GM12878 (cell line): ENCODE data around the gene EPHA5. TPM values are rescaled to one million over a fixed set of nuclear protein-coding genes. Genes with fewer than 3 reads are reported as not detected.

ENCODE experiments used
- ATAC-seq: fragments of 200-7000 bp; cut with Tn5 transposase; 3 replicates; pipeline ENCODE4 v1.9.1; 2020; ENCODE audit warnings: mild to moderate bottlenecking, moderate library complexity
- BruUV-seq: library from RNA; stranded (reverse); fragments of 400-500 nt; replicated peaks from 2 replicates; lab custom pipeline; 2021; lab: Mats Ljungman, UMichigan
- CTCF ChIA-PET: fragments of 300-600 bp; sonication (Branson Sonifier 250); formaldehyde crosslinking; extraction: SDS; loops from one replicate; lab custom pipeline; 2021; ENCODE audit warnings: inconsistent platforms; lab: Yijun Ruan, JAX
- POLR2A ChIA-PET: fragments of 350-600 bp; formaldehyde crosslinking; extraction: SDS; loops from one replicate; lab custom pipeline; 2021; ENCODE audit warnings: inconsistent platforms; lab: Charles Lee
- RAD21 ChIA-PET: fragments of 300-600 bp; sonication (Branson Sonifier 250); formaldehyde crosslinking; loops from one replicate; lab custom pipeline; 2023; ENCODE audit warnings: antibody characterized with exemption; ENCODE audit not compliant: unreplicated experiment; lab: Charles Lee
- SMC1A ChIA-PET: fragments of 300-600 bp; sonication (Branson Sonifier 250); formaldehyde crosslinking; loops from one replicate; lab custom pipeline; 2023; ENCODE audit not compliant: unreplicated experiment, uncharacterized antibody; lab: Charles Lee
- DNase-seq: peaks from one replicate; pipeline ENCODE4 v3.0.0-alpha.2; 2011; ENCODE audit warnings: low read depth, low spot score
- FAIRE-seq: peaks from 3 replicates; lab custom pipeline; 2011; peaks lifted over from hg19 to GRCh38; lab: Jason Lieb, UNC
- H2AFZ ChIP-seq: 2 replicates; pipeline ENCODE4 v1.6.0; 2011; ENCODE audit warnings: low read depth, low read length, control low read depth; ENCODE audit not compliant: control insufficient read depth
- H3K27ac ChIP-seq: 2 replicates; pipeline ENCODE4 v1.5.1; 2011; ENCODE audit warnings: control low read depth; ENCODE audit not compliant: control insufficient read depth, insufficient read depth
- H3K27me3 ChIP-seq, 2 experiments: replicated peaks in 1 of 2; 2 replicates each; pipeline versions ENCODE4 v1.6.0 to v1.6.1; 2011; ENCODE audit warnings: low read length in 1 of 2; ENCODE audit not compliant: control insufficient read depth in 2 of 2, insufficient read depth in 2 of 2
- H3K36me3 ChIP-seq, 2 experiments: 2 replicates each; pipeline ENCODE4 v1.5.1; 2011; ENCODE audit warnings: low read length in 1 of 2; ENCODE audit not compliant: control insufficient read depth in 2 of 2, insufficient read depth in 2 of 2
- H3K4me1 ChIP-seq: 2 replicates; pipeline ENCODE4 v1.6.1; 2011; ENCODE audit warnings: mild to moderate bottlenecking, low read length, moderate library complexity, mixed read lengths; ENCODE audit not compliant: control insufficient read depth, insufficient read depth
- H3K4me2 ChIP-seq: 2 replicates; pipeline ENCODE4 v1.6.0; 2011; ENCODE audit warnings: control low read depth; ENCODE audit not compliant: control insufficient read depth, insufficient read depth
- H3K4me3 ChIP-seq: fragments of 200-600 bp; sonication (generic); 2 replicates; pipeline ENCODE4 v1.5.1; 2016
- H3K79me2 ChIP-seq: 2 replicates; pipeline ENCODE4 v1.6.0; 2011; ENCODE audit warnings: low read length; ENCODE audit not compliant: control insufficient read depth, insufficient read depth
- H3K9ac ChIP-seq: 2 replicates; pipeline ENCODE4 v1.8.0; 2011; ENCODE audit warnings: low read length, control low read depth, mixed read lengths; ENCODE audit not compliant: control insufficient read depth, insufficient read depth
- H3K9me3 ChIP-seq: replicated peaks from 3 replicates; pipeline ENCODE4 v1.5.1; 2011; ENCODE audit warnings: mild to moderate bottlenecking, low read length; ENCODE audit not compliant: control insufficient read depth, insufficient read depth
- H4K20me1 ChIP-seq: 2 replicates; pipeline ENCODE4 v1.6.0; 2011; ENCODE audit not compliant: control insufficient read depth, insufficient read depth
- CBX3 ChIP-seq: fragments of 200-600 bp; sonication (generic); IDR thresholded peaks from 2 replicates; pipeline ENCODE4 v1.6.1; 2016; ENCODE audit warnings: low read depth, borderline replicate concordance
- CREB1 ChIP-seq: IDR thresholded peaks from 2 replicates; pipeline ENCODE4 v1.6.1; 2012; ENCODE audit warnings: low read depth, mild to moderate bottlenecking, inconsistent platforms
- EED ChIP-seq: sonication (generic); IDR thresholded peaks from 2 replicates; pipeline ENCODE4 v1.6.1; 2016; ENCODE audit warnings: antibody characterized with exemption, low read depth
- IRF4 ChIP-seq: IDR thresholded peaks from 2 replicates; pipeline ENCODE4 v1.6.1; 2011; ENCODE audit warnings: low read depth, low read length
- MYC ChIP-seq: IDR thresholded peaks from 2 replicates; pipeline ENCODE4 v1.6.1; 2011; ENCODE audit warnings: mild to moderate bottlenecking, low read length, moderate library complexity, inconsistent platforms; ENCODE audit not compliant: insufficient read depth, insufficient replicate concordance, insufficient read length, severe bottlenecking
- NKRF ChIP-seq: fragments of 450-650 bp; conservative IDR thresholded peaks from 2 replicates; pipeline ENCODE4 v1.6.1; 2017; ENCODE audit warnings: mild to moderate bottlenecking, moderate library complexity
- PML ChIP-seq: IDR thresholded peaks from 2 replicates; pipeline ENCODE4 v1.6.1; 2012; ENCODE audit warnings: low read length, inconsistent platforms
- RAD21 ChIP-seq: IDR thresholded peaks from 2 replicates; pipeline ENCODE4 v1.6.1; 2011; ENCODE audit warnings: mild to moderate bottlenecking, low read depth, low read length, moderate library complexity; ENCODE audit not compliant: insufficient read depth
- RUNX3 ChIP-seq: IDR thresholded peaks from 2 replicates; pipeline ENCODE4 v1.6.1; 2012; ENCODE audit warnings: low read length, inconsistent platforms
- SPI1 ChIP-seq: IDR thresholded peaks from 2 replicates; pipeline ENCODE4 v1.6.1; 2011; ENCODE audit warnings: low read depth, mild to moderate bottlenecking, low read length, moderate library complexity, borderline replicate concordance; ENCODE audit not compliant: insufficient read depth
- SRF ChIP-seq, 2 experiments: IDR thresholded peaks; 2 replicates each; pipeline ENCODE4 v1.6.1; 2011; ENCODE audit warnings: low read depth in 2 of 2, low read length in 2 of 2, mild to moderate bottlenecking in 1 of 2, moderate library complexity in 1 of 2
- USF2 ChIP-seq: IDR thresholded peaks from 2 replicates; pipeline ENCODE4 v1.6.1; 2011; ENCODE audit warnings: low read depth, low read length, improper control_type of control experiment, borderline replicate concordance
- ZBED1 ChIP-seq: IDR thresholded peaks from 2 replicates; pipeline ENCODE4 v1.6.1; 2016; ENCODE audit warnings: borderline replicate concordance
- ZBTB11 ChIP-seq: fragments of 450-650 bp; formaldehyde crosslinking; IDR thresholded peaks from 2 replicates; pipeline ENCODE4 v1.5.0; 2022; ENCODE audit warnings: mild to moderate bottlenecking, missing genetic modification characterization
- WGBS: methylation state at CpG from one replicate; pipeline ENCODE4 v1.1.6; 2016; ENCODE audit warnings: low lambda C conversion rate; ENCODE audit not compliant: insufficient replicate concordance, insufficient coverage; ENCODE audit errors: missing lambda C conversion rate; 5-methylcytosine and 5-hydroxymethylcytosine counted together
- in situ Hi-C: fragments of 300-500 bp; cut with MboI; formaldehyde crosslinking; loops from 9 replicates; pipeline ENCODE4 v1.14.3; 2018; ENCODE audit warnings: mixed read lengths
- intact Hi-C: fragments of 100-400 bp; cut with micrococcal nuclease; formaldehyde crosslinking; loops from one replicate; pipeline ENCODE4 v1.14.2; 2022; ENCODE audit not compliant: unreplicated experiment
- polyA plus RNA-seq, 11 experiments: library from polyadenylated mRNA; depleted of rRNA in 4 of 11; unstranded in 6 of 11; stranded (reverse) in 5 of 11; fragments of >200 nt; fragmentation: Nextera tagmentation in 4 of 11; fragmentation: Illumina TruSeq in 1 of 11; extraction: Ambion mirVana in 4 of 11; extraction: Trizol in 1 of 11; gene quantifications; 1 replicate in 1 of 11; 2 replicates in 10 of 11; pipeline versions ENCODE4 v1.2.1 to v1.2.3, GENCODE V29; 2011 to 2016; ENCODE audit warnings: inconsistent platforms in 2 of 11, missing spikeins in 2 of 11, low read depth in 1 of 11
- total RNA-seq, 4 experiments: library from RNA; depleted of rRNA in 3 of 4; stranded (reverse); fragments of >200 nt in 3 of 4; fragmentation: Illumina TruSeq in 1 of 4; extraction: Trizol in 1 of 4; gene quantifications; 2 replicates each; pipeline versions ENCODE4 v1.2.1 to v1.2.3, GENCODE V29; 2013 to 2021
- TF ChIP-seq, protein P1 (sequence below): fragments of 450-650 bp; IDR thresholded peaks from 2 replicates; pipeline ENCODE4 v1.6.1; 2014; ENCODE audit warnings: mild to moderate bottlenecking

Gene EPHA5
- total and polyA plus RNA-seq, 10 of the 15 experiments (the other 5 are each of a cell fraction or from before 2014, with no cell fraction given) = not detected

DNA sequence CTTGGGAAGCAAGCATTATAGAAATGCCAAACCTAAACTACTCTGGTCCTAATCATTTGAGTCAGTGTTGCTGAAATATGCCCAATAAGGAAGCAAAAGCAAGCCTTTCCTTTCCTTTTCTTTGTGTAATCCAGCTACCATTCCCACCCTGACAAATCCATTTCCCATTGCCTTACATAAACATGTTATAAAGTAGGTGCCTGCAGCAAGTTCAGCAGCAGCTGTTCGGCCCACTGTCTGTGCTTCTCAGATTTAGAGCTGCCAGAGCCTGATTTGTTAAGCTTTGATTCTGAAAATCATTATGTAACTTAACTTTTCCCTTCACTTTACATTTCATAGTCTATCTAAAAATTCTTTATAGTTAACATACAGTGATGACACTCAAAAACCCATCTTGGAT lies 148.6 kb downstream of the EPHA5 start:
- Histone ChIP-seq H2AFZ (no peak overlapping the region), H4K20me1 (no peaks in the 10 kb centered on the region), H3K27ac (no peak overlapping the region), H3K79me2 (no peaks in the 10 kb centered on the region), H3K4me1 (no peaks in the 10 kb centered on the region), H3K36me3 (no peaks in the 10 kb centered on the region), H3K9me3 (no peaks in the 10 kb centered on the region), H3K4me2 (no peak overlapping the region), H3K27me3 (no peaks in the 10 kb centered on the region), H3K9ac (no peak overlapping the region), H3K4me3 (no peak overlapping the region)
- intact Hi-C loops = no loop called here
- 53% methylated on average over 1 of the region's 1 CpG for WGBS
- FAIRE-seq (no peak), DNase-seq (no peak), ATAC-seq (no peak)
- no TSS peak for BruUV-seq
- SMC1A ChIA-PET = no interaction called here
- RAD21 ChIA-PET = no interaction called here
- CTCF ChIA-PET = no interaction called here
- POLR2A ChIA-PET = no interaction called here
- in situ Hi-C loops = no loop called here
- TF ChIP-seq IRF4 = no peak
- no peak for TF ChIP-seq CBX3
- TF ChIP-seq MYC = no peak
- TF ChIP-seq SRF (IDR thresholded peaks at IDR 0.05; ENCODE audit: low read depth in 2 of 2, low read length in 2 of 2) = no peak
- TF ChIP-seq PML = no peak
- TF ChIP-seq SPI1 = no peak
- TF ChIP-seq NKRF = no peak
- TF ChIP-seq USF2 = no peak
- no peak for TF ChIP-seq CREB1
- TF ChIP-seq ZBTB11 (CRISPR knock-in tag) = no peak
- TF ChIP-seq EED = no peak
- no peak for TF ChIP-seq ZBED1
- TF ChIP-seq, protein P1, sequence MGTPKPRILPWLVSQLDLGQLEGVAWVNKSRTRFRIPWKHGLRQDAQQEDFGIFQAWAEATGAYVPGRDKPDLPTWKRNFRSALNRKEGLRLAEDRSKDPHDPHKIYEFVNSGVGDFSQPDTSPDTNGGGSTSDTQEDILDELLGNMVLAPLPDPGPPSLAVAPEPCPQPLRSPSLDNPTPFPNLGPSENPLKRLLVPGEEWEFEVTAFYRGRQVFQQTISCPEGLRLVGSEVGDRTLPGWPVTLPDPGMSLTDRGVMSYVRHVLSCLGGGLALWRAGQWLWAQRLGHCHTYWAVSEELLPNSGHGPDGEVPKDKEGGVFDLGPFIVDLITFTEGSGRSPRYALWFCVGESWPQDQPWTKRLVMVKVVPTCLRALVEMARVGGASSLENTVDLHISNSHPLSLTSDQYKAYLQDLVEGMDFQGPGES = no peak
- no peak for TF ChIP-seq RAD21
- no peak for TF ChIP-seq RUNX3
